Sigmoid colon (tissue), 4 donors: ENCODE data around the gene ACTR3C.
"Not testable (repeated sequence)": the region's sequence is repeated elsewhere in the genome, so short reads cannot be mapped to it uniquely, and the experiment has no call there.

Source experiments
- CTCF ChIP-seq, 4 experiments: fragments of 450-650 bp in 3 of 4; fragments of 200-600 bp in 1 of 4; IDR thresholded peaks; one replicate each; pipeline ENCODE4 v1.5.1; 2016 to 2019; ENCODE audit warnings: antibody characterized with exemption in 4 of 4, mild to moderate bottlenecking in 3 of 4, moderate library complexity in 2 of 4
- EP300 ChIP-seq, 4 donors: sonication (generic); formaldehyde crosslinking; IDR thresholded peaks; one replicate each; pipeline ENCODE4 v1.6.1; 2017; ENCODE audit warnings: antibody characterized with exemption in 4 of 4
- POLR2A ChIP-seq, 2 donors: fragments of 450-650 bp; IDR thresholded peaks; one replicate each; pipeline ENCODE4 v1.6.1; 2016; ENCODE audit warnings: antibody characterized with exemption in 2 of 2, mild to moderate bottlenecking in 2 of 2, moderate library complexity in 2 of 2

GRCh38 chr7:150202894-150203293 is 120.5 kb downstream of the ACTR3C start:
- not testable (repeated sequence) for TF ChIP-seq EP300, CTCF, POLR2A (IDR thresholded peaks at IDR 0.05)
